Transverse colon (tissue), 4 donors: Measurements from ENCODE around the gene KCNJ6. TPM values are rescaled to one million over a fixed set of nuclear protein-coding genes. Genes with fewer than 3 reads are reported as not detected.

ENCODE experiments used
- DNase-seq: peaks from one replicate; pipeline ENCODE4 v3.0.0-alpha.2; 2019
- H3K27ac ChIP-seq, 4 donors: fragments of 200-600 bp; sonication (generic); 2 replicates each; pipeline ENCODE4 v1.5.1; 2016 to 2018; ENCODE audit warnings: inconsistent platforms in 4 of 4
- H3K27me3 ChIP-seq: fragments of 200-600 bp; sonication (generic); 2 replicates; pipeline ENCODE4 v1.5.1; 2017; ENCODE audit warnings: inconsistent platforms
- H3K36me3 ChIP-seq, 4 donors: fragments of 200-600 bp; sonication (generic); 2 replicates each; pipeline ENCODE4 v1.5.1; 2017 to 2019; ENCODE audit warnings: inconsistent platforms in 4 of 4
- H3K4me1 ChIP-seq, 4 donors: fragments of 200-600 bp; sonication (generic); 2 replicates each; pipeline ENCODE4 v1.5.1; 2017 to 2020; ENCODE audit warnings: inconsistent platforms in 4 of 4
- H3K4me3 ChIP-seq, 4 donors: fragments of 200-600 bp; sonication (generic); 1 replicate in 1 of 4; 2 replicates in 3 of 4; pipeline versions ENCODE4 v1.5.1 to v1.6.1; 2017 to 2019; ENCODE audit warnings: inconsistent platforms in 4 of 4
- H3K9me3 ChIP-seq, 2 donors: fragments of 200-600 bp; sonication (generic); 2 replicates each; pipeline ENCODE4 v1.5.1; 2017 to 2019; ENCODE audit warnings: inconsistent platforms in 2 of 2
- EP300 ChIP-seq: sonication (generic); formaldehyde crosslinking; IDR thresholded peaks from one replicate; pipeline ENCODE4 v1.6.1; 2017; ENCODE audit warnings: antibody characterized with exemption, low read depth
- POLR2A ChIP-seq: fragments of 450-650 bp; IDR thresholded peaks from one replicate; pipeline ENCODE4 v1.6.1; 2016; ENCODE audit warnings: antibody characterized with exemption, mild to moderate bottlenecking, moderate library complexity
- POLR2AphosphoS5 ChIP-seq, 3 donors: sonication (generic); formaldehyde crosslinking; IDR thresholded peaks; one replicate each; pipeline ENCODE4 v1.6.1; 2016; ENCODE audit warnings: antibody characterized with exemption in 3 of 3
- WGBS, 2 donors: methylation state at CpG; one replicate each; pipeline ENCODE4 v1.1.5; 2018; ENCODE audit warnings: low coverage in 1 of 2; 5-methylcytosine and 5-hydroxymethylcytosine counted together
- in situ Hi-C, 4 donors: fragments of 200-750 bp; cut with MboI; loops; one replicate each; pipeline versions ENCODE4 v1.15.0 to v1.15.1; 2017; ENCODE audit warnings: low sequenced_read_pairs in 3 of 4, low pct_ligation_motif_present in 1 of 4, low pct_unique_long_range_greater_than_20kb in 1 of 4
- intact Hi-C: fragments of 100-400 bp; cut with DNase I; formaldehyde crosslinking; loops from one replicate; pipeline ENCODE4 v1.15.1; 2023; ENCODE audit warnings: low total_unique reads
- total RNA-seq, 4 donors: library from RNA; depleted of rRNA; stranded (reverse); fragments of >200 nt; gene quantifications; one replicate each; pipeline ENCODE4 v1.1.0, GENCODE V29; 2016
- TF ChIP-seq, protein P1 (sequence below), 5 experiments: fragments of 200-600 bp in 3 of 5; fragments of 450-650 bp in 2 of 5; sonication (generic) in 3 of 5; IDR thresholded peaks; 1 replicate in 2 of 5; 2 replicates in 3 of 5; pipeline ENCODE4 v1.5.1; 2016 to 2017; ENCODE audit warnings: antibody characterized with exemption in 5 of 5, inconsistent platforms in 3 of 5, mild to moderate bottlenecking in 2 of 5, moderate library complexity in 1 of 5

Gene KCNJ6
- total RNA-seq, 4 donors from 2014 or later = 0.14 to 0.16 TPM; not detected in 2

DNA sequence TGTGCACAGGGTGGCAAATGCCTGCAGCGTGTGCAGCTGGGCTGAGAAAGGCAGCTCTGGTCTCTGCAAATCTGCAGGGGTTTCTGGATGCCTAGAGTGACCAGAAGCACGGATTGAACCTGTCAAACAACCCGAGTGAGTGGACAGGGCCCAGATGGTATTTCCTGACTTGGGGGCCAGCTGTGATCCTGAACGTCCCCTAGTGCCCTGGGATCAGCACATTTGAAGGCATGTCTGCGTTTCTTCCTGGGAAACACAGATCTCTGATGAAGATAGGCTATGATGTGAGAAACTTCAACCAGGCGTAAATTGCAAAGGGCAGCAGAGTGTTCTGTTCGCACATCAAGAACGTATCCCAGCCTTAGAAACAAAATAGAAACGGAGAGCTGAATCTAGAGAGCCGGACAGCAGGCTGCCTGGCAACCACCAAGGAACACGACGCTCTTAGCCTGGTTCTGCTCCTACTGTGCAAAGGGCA lies 163.1 kb downstream of the KCNJ6 start:
- intact Hi-C loops = no loop called here
- DNase-seq = no peak
- Histone ChIP-seq H3K4me1 (no peaks in the 10 kb centered on the region), H3K27me3 (no peaks in the 10 kb centered on the region), H3K4me3 (no peak overlapping the region), H3K36me3 (no peaks in the 10 kb centered on the region), H3K9me3 (no peaks in the 10 kb centered on the region), H3K27ac (no peak overlapping the region)
- 49 to 55% methylated on average over 8 to 12 of the region's 12 CpGs for WGBS, 2 donors
- in situ Hi-C loops = no loop called here
- TF ChIP-seq, protein P1, sequence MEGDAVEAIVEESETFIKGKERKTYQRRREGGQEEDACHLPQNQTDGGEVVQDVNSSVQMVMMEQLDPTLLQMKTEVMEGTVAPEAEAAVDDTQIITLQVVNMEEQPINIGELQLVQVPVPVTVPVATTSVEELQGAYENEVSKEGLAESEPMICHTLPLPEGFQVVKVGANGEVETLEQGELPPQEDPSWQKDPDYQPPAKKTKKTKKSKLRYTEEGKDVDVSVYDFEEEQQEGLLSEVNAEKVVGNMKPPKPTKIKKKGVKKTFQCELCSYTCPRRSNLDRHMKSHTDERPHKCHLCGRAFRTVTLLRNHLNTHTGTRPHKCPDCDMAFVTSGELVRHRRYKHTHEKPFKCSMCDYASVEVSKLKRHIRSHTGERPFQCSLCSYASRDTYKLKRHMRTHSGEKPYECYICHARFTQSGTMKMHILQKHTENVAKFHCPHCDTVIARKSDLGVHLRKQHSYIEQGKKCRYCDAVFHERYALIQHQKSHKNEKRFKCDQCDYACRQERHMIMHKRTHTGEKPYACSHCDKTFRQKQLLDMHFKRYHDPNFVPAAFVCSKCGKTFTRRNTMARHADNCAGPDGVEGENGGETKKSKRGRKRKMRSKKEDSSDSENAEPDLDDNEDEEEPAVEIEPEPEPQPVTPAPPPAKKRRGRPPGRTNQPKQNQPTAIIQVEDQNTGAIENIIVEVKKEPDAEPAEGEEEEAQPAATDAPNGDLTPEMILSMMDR (IDR thresholded peaks at IDR 0.05) = no peak
- TF ChIP-seq POLR2AphosphoS5 (IDR thresholded peaks at IDR 0.05) (no peak), POLR2A (no peak), EP300 (no peak)

- WGBS, 2 donors = 66 to 72% methylated on average over 6 to 10 of the region's 10 CpGs
- H3K36me3 ChIP-seq = no peaks in the 10 kb centered on the region
- intact Hi-C loops = no loop called here
Measured at GRCh38 chr21:37751268-37751975, 164.8 kb downstream of the KCNJ6 start.

GRCh38 chr21:37749132-37749531 lies 167.1 kb downstream of the KCNJ6 start:
- H3K9me3 ChIP-seq = no peaks in the 10 kb centered on the region
- no peaks in the 10 kb centered on the region for H3K36me3 ChIP-seq
- in situ Hi-C loops = no loop called here
- no peak for TF ChIP-seq POLR2A
- intact Hi-C loops = no loop called here
- no peak overlapping the region for H3K27ac ChIP-seq
- WGBS, 2 donors = 66% methylated on average over 9 of the region's 9 CpGs; no CpG with 5 or more reads in 1 of the 2 donors
- H3K27me3 ChIP-seq = no peaks in the 10 kb centered on the region
- H3K4me3 ChIP-seq = no peak overlapping the region
- H3K4me1 ChIP-seq = no peaks in the 10 kb centered on the region
- no peak for DNase-seq

More at GRCh38 chr21:37751268-37751975, 164.8 kb downstream of the KCNJ6 start:
- H3K9me3 ChIP-seq = no peaks in the 10 kb centered on the region
- H3K4me3 ChIP-seq = no peak overlapping the region
- no peak overlapping the region for H3K27ac ChIP-seq
- H3K4me1 ChIP-seq = no peaks in the 10 kb centered on the region
- TF ChIP-seq POLR2A = no peak
- TF ChIP-seq, protein P1 (IDR thresholded peaks at IDR 0.05) = no peak
- TF ChIP-seq POLR2AphosphoS5 (IDR thresholded peaks at IDR 0.05) = no peak
- TF ChIP-seq EP300 = no peak
- DNase-seq = no peak
- in situ Hi-C loops = no loop called here
- no peaks in the 10 kb centered on the region for H3K27me3 ChIP-seq

DNA sequence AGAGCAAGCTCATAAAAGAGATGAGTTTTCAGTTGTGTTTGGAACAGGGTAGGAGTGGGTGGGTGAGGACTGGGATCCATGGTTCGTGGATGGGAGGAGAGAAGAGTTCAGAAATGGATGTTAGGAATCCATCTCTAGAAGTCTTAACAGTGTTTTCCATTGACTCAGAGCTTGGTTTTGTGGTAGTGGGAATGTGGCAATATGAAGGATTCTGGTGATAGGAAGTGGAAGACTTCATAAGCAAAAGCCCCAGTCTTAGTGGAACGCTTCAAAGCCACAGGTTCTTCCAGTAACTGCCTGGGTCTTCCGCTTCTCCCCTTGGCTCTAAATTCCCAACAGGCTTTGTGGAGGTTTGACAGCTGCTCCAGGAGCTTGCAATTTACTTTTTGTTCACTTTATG lies 167.9 kb downstream of the KCNJ6 start:
- Histone ChIP-seq H3K27ac (no peak overlapping the region), H3K36me3 (no peaks in the 10 kb centered on the region), H3K27me3 (no peaks in the 10 kb centered on the region), H3K4me1 (no peaks in the 10 kb centered on the region), H3K9me3 (no peaks in the 10 kb centered on the region), H3K4me3 (no peak overlapping the region)
- 67 to 80% methylated on average over 1 to 3 of the region's 3 CpGs for WGBS, 2 donors
- DNase-seq = no peak
- no peak for TF ChIP-seq POLR2A
- TF ChIP-seq, protein P1 (IDR thresholded peaks at IDR 0.05) = no peak
- TF ChIP-seq POLR2AphosphoS5 (IDR thresholded peaks at IDR 0.05) = no peak
- TF ChIP-seq EP300 = no peak
- intact Hi-C loops (no loop called here), in situ Hi-C loops (no loop called here)
